Measurements from ENCODE around the gene EEA1. TPM values are rescaled to one million over a fixed set of nuclear protein-coding genes. Genes with fewer than 3 reads are reported as not detected.
"Not testable (repeated sequence)": the region's sequence is repeated elsewhere in the genome, so short reads cannot be mapped to it uniquely, and the experiment has no call there.

Gene EEA1
- total RNA-seq: 17.5 and 18.8 TPM in 2 replicates

DNA sequence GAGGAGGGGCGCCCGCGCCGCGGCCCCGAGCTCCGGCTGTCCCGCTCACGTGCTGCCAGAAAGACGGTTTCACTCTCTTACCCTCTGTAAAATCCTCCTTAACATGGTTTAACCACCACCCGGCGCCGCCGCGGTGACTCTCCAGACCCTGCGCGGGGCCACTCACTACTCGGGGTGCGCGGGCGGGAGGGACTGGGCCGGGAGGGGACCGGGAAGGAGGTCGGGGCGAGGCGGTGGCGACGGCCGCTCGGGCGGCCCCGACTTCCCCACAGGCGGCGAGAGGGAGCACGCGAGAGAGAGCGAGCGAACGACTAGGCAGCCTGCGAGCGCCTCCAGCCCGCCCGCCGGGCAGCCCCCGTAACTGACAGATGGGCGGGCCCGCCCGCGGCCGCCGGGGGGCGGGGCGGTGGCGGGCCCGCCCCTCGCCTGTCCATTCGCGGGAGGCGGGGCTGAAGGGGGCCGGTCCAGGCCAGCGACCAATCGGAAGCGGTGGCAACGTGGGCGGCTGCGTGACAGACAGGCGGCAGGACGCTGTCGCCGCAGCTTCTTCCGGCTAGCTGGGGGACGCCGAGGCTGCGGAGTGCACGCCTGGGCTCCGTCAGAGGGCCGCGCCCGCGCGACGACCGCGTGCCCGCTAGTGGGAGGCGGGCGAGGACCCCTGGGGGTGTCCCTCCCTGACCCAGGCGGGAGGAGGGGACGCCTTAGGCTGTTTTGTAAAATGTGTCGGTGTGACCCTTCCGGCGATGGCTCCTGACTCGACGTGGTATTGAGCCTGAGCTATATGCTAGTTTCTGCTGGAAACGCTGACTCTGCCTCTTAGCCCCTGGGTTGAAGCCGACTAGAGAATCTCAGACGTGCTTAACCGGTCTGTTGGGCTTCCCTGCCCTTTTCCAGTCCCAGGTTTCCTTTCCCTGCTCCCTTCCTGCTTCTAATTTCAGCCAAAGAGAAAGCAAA, at the start of gene EEA1:
EEA1 (minus strand) TSS at position 334 of the 954 bp plus-strand sequence; CDS start at position 105, 229 bp downstream.
- no peaks in the 10 kb centered on the region for H3K9me3 Mint-ChIP-seq
- H3K36me3 Mint-ChIP-seq (ENCODE audit: low read depth): peaks cover 3% of the 10 kb centered on the region
- peaks cover 31% of the 10 kb centered on the region for H3K4me1 Mint-ChIP-seq (ENCODE audit: low read depth)
- peak within 1 kb of the TSS; percentile 89 for H3K4me3 Mint-ChIP-seq
- DNase-seq (ENCODE audit: low spot score): peak; percentile 92
- H3K27me3 Mint-ChIP-seq (ENCODE audit: insufficient read depth): peaks cover 13% of the 10 kb centered on the region
- H3K27ac Mint-ChIP-seq: peak within 1 kb of the TSS; percentile 96
- intact Hi-C loops (cut with micrococcal nuclease): loop anchor here (1.0 to 10.0 kb wide), 15 partner anchors 102 to 1716 kb away; partner anchors contain the start of genes BTG1, CRADD and SOCS2

DNA sequence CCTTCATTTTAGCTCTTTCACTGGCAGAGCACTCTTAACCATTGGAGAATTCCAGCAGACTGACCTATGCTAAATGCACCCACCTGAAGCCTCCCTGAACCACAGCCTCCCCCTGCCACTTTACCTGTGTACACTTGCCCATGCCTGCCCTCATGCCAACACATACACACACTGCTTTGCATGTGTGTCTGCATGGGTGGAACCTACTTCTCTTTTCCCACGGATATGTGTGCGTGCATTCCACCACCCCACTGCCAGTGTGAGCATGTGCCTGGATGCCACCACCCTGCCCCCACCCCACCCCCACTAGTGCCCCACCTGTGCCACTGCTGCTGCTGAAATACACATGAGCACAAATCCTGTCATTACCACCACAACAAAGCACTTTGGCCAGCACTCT, 49.5 kb upstream of the EEA1 start:
- peaks cover 8% of the 10 kb centered on the region for H3K36me3 Mint-ChIP-seq (ENCODE audit: low read depth)
- intact Hi-C loops (cut with micrococcal nuclease): no loop called here
- no peak overlapping the region for H3K27ac Mint-ChIP-seq
- no peak for DNase-seq (ENCODE audit: low spot score)
- H3K4me3 Mint-ChIP-seq: no peak overlapping the region
- H3K9me3 Mint-ChIP-seq: peaks cover 17% of the 10 kb centered on the region
- H3K4me1 Mint-ChIP-seq (ENCODE audit: low read depth): peaks cover 8% of the 10 kb centered on the region
- no peaks in the 10 kb centered on the region for H3K27me3 Mint-ChIP-seq (ENCODE audit: insufficient read depth)

DNA sequence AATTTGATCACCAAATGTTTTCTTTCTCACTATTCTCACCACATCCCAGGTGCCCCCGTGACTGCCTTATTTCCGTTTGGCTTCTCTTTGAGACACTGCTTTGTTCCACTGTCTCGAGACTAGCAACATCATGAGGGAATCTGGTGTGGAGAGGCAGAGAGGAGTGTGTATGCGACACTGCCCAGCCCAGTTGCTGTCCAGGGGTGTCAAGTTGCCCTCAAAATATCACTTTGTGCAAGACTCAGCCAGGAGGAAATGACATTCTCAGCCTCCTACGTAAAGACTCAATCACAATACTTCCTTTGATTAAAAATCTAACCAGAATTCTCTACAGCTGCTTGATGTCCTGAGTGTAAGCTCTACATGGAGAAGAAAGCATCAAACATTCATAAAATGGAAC, 48.2 kb upstream of the EEA1 start:
- H3K4me1 Mint-ChIP-seq (ENCODE audit: low read depth): peaks cover 8% of the 10 kb centered on the region
- no peaks in the 10 kb centered on the region for H3K27me3 Mint-ChIP-seq (ENCODE audit: insufficient read depth)
- peak overlapping the region; percentile 38 for H3K4me3 Mint-ChIP-seq
- peaks cover 8% of the 10 kb centered on the region for H3K36me3 Mint-ChIP-seq (ENCODE audit: low read depth)
- intact Hi-C loops (cut with micrococcal nuclease): no loop called here
- H3K9me3 Mint-ChIP-seq: peaks cover 17% of the 10 kb centered on the region
- H3K27ac Mint-ChIP-seq: no peak overlapping the region
- no peak for DNase-seq (ENCODE audit: low spot score)

DNA sequence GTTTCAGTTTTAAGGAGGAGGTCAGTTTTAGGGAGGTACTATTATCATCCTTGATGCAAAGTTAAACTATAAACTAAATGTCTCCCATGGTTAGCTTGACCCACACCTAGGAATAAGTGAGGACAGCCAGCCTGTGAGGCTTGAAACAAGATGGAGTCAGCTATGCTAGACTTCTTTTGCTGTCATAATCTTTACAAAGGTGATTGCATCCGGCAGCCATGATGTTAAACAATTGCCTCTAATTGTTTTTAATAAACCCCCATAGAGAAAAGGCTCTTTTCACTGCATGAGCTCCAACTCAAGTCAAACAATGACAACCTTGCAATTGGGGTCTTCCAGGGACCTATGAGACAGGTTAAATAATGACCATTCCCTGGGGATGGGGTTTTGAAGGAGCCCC, 45.7 kb upstream of the EEA1 start:
- intact Hi-C loops (cut with micrococcal nuclease): no loop called here
- no peak for DNase-seq (ENCODE audit: low spot score)
- H3K4me1 Mint-ChIP-seq (ENCODE audit: low read depth): peaks cover 8% of the 10 kb centered on the region
- H3K27me3 Mint-ChIP-seq (ENCODE audit: insufficient read depth): no peaks in the 10 kb centered on the region
- no peak overlapping the region for H3K27ac Mint-ChIP-seq
- no peak overlapping the region for H3K4me3 Mint-ChIP-seq
- peaks cover 3% of the 10 kb centered on the region for H3K36me3 Mint-ChIP-seq (ENCODE audit: low read depth)
- H3K9me3 Mint-ChIP-seq: peaks cover 9% of the 10 kb centered on the region

DNA sequence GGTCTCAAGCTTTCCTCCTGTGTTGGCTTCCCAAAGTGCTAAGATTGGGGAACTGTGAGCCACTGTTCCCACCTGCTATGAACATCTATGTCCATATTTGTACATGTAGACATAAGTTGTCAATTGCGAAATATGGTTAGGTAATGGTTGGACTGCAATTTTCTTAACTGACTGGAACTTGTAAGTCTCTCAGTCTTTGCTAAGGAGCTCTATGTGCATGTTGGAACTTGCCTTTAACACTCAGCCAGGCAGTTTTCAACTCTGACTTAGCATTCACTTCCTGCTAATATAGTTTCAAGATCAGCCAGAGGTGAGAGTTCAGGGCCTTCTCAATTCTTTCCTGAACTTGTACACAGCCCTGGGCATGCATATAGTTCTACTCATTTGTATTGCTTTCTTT, 44.5 kb upstream of the EEA1 start:
- DNase-seq (ENCODE audit: low spot score): no peak
- Mint-ChIP-seq H3K4me3 (no peak overlapping the region), H3K27me3 (ENCODE audit: insufficient read depth) (no peaks in the 10 kb centered on the region), H3K36me3 (ENCODE audit: low read depth) (peaks cover 3% of the 10 kb centered on the region), H3K9me3 (peaks cover 9% of the 10 kb centered on the region), H3K4me1 (ENCODE audit: low read depth) (peaks cover 8% of the 10 kb centered on the region), H3K27ac (no peak overlapping the region)
- intact Hi-C loops (cut with micrococcal nuclease): no loop called here

DNA sequence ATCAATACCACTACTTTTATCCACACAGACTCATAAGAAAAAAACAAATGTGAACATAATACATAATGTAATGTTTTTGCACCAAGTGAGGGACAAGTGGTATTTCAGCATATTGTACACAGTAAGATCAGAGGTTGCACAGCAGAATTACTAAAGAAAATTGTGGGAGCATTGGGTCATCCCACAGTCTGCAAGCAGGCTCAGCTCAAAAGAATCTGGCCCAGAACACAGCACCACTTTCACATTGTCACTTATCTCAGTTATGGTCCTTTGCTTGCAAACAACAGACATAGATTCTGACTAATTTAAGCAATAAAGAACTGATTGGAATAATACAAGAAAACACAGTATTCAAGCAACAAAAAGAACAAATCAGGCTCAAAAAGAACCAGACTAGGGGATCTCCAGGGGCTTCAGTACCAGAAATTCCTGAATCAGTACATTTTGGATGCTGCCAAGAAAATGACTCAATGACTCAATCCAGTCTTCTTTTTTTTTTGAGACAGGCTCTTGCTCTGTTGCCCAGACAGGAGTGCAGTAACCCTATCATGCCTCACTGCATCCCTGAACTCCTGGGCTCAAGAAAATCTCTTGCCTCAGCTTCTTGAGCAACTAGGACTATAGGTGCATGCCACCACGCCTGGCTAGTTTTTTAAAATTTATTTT, 42.9 kb upstream of the EEA1 start:
- H3K4me3 Mint-ChIP-seq: no peak overlapping the region
- no peak overlapping the region for H3K27ac Mint-ChIP-seq
- DNase-seq (ENCODE audit: low spot score): no peak
- H3K9me3 Mint-ChIP-seq: peaks cover 9% of the 10 kb centered on the region
- no peaks in the 10 kb centered on the region for H3K27me3 Mint-ChIP-seq (ENCODE audit: insufficient read depth)
- intact Hi-C loops (cut with micrococcal nuclease): no loop called here
- H3K36me3 Mint-ChIP-seq (ENCODE audit: low read depth): peaks cover 3% of the 10 kb centered on the region
- H3K4me1 Mint-ChIP-seq (ENCODE audit: low read depth): peaks cover under 1% of the 10 kb centered on the region

DNA sequence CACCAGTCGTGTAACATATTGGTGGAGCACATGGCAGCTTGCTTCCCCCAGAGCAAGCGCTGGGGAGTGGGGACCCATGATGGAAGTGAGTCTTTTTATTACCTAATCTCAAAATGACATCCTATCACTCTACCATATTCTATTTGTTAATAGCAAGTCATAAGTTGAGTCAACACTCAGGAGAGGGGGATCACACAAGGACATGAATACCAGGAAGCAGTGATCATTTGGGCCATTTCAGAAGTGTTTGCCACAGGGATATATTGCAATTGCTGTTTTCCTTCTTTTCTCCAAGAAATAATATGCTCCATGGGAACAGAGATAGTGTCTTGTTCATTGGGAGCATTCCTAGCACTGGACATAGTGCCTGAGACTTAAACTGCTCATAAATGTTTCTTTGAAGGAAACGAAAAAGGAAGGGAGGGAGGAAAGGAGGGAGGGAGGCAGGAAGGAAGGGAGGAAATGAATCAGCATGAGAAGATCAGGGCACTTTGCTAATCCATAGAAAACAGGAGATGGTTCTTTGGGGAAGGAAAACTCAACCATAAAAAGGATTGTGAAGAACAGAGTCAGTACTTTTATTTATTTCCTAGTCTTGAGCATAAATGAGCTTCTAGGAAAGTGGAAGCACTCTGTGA, 39.2 kb upstream of the EEA1 start:
- intact Hi-C loops (cut with micrococcal nuclease): no loop called here
- H3K4me1 Mint-ChIP-seq (ENCODE audit: low read depth): no peaks in the 10 kb centered on the region
- H3K27ac Mint-ChIP-seq: no peak overlapping the region
- DNase-seq (ENCODE audit: low spot score): no peak
- H3K36me3 Mint-ChIP-seq (ENCODE audit: low read depth): peaks cover 2% of the 10 kb centered on the region
- no peak overlapping the region for H3K4me3 Mint-ChIP-seq
- H3K9me3 Mint-ChIP-seq: no peaks in the 10 kb centered on the region
- H3K27me3 Mint-ChIP-seq (ENCODE audit: insufficient read depth): no peaks in the 10 kb centered on the region

DNA sequence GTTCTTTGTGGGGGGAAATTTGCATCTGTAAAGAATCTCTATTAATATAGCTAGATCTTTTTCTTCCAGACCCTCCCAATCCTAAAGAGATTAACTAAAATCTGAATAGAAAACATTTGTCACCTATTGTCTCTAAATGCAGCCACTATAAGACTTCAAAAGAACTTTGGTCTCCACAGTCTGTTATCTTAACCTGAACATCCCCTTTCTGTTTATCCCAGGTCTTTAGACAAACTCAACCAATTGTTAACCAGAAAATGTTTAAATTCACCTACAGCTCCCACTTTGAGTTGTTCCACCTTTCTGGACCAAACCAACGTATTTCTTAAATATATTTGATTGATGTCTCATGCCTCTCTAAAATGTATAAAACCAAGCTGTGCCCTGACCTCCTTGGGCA, 35.3 kb upstream of the EEA1 start:
- not testable (repeated sequence) for H3K9me3 Mint-ChIP-seq

DNA sequence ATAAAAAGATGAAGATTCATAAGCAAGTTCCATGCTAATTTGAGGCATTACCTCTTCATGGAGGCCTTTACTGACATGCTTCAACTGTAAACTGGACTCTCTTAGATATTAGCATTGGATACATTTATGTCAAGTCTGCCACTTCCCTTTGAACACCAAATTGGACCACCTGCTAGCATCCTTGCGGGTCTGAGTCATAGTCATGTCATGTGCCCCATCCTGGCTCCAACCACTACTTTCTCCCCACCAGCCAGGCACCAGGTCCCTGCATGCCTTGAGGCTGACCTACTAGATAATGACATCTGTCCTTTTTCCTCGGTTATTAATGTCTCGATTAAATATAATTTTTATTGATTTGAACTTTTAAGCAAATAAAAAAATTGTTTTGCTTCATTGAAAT, 32.9 kb upstream of the EEA1 start:
- Mint-ChIP-seq H3K4me1 (ENCODE audit: low read depth) (no peaks in the 10 kb centered on the region), H3K27me3 (ENCODE audit: insufficient read depth) (no peaks in the 10 kb centered on the region), H3K9me3 (peaks cover 3% of the 10 kb centered on the region), H3K36me3 (ENCODE audit: low read depth) (peaks cover 2% of the 10 kb centered on the region), H3K27ac (no peak overlapping the region), H3K4me3 (no peak overlapping the region)
- intact Hi-C loops (cut with micrococcal nuclease): no loop called here
- DNase-seq (ENCODE audit: low spot score): no peak

More for the DNA sequence above, 35.3 kb upstream of the EEA1 start:
- H3K27ac Mint-ChIP-seq; H3K27me3 Mint-ChIP-seq (ENCODE audit: insufficient read depth); DNase-seq (ENCODE audit: low spot score); H3K4me3 Mint-ChIP-seq; intact Hi-C loops (cut with micrococcal nuclease); H3K4me1 Mint-ChIP-seq (ENCODE audit: low read depth); H3K36me3 Mint-ChIP-seq (ENCODE audit: low read depth): not testable (repeated sequence)

DNA sequence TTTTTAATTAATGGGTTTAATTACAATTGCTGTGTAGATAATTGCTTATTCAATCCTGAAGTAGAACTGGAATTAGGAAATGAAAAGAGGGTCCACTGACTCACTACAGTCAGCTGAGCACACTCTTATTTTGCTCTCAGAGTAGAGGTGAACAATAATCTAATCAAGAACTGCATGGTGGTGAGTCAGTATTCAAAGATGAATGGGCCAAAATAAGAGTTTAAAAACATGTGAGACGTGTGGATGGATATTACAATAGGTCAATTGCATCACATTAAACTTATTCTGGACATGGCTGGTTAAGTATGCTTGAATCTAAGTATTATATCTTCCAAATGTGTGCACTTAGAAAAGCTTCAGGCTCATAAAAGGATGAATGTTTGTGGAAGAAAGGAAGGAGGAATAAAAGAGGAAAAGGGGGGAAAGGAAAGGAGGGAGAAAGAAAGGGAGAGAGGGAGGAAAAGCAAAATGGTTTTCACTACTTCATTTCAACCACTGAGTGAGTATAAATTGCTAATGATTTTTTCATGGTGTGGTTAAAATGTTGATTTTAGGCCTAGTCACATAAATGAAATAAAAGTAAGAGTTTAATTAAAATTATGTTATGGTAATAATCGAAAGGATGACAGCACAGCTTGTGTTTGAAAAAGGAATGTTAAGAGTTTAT, 27.0 kb upstream of the EEA1 start:
- DNase-seq (ENCODE audit: low spot score): no peak
- H3K27me3 Mint-ChIP-seq (ENCODE audit: insufficient read depth): no peaks in the 10 kb centered on the region
- intact Hi-C loops (cut with micrococcal nuclease): no loop called here
- no peaks in the 10 kb centered on the region for H3K4me1 Mint-ChIP-seq (ENCODE audit: low read depth)
- H3K36me3 Mint-ChIP-seq (ENCODE audit: low read depth): no peaks in the 10 kb centered on the region
- no peak overlapping the region for H3K27ac Mint-ChIP-seq
- H3K4me3 Mint-ChIP-seq: no peak overlapping the region
- H3K9me3 Mint-ChIP-seq: peaks cover 8% of the 10 kb centered on the region

DNA sequence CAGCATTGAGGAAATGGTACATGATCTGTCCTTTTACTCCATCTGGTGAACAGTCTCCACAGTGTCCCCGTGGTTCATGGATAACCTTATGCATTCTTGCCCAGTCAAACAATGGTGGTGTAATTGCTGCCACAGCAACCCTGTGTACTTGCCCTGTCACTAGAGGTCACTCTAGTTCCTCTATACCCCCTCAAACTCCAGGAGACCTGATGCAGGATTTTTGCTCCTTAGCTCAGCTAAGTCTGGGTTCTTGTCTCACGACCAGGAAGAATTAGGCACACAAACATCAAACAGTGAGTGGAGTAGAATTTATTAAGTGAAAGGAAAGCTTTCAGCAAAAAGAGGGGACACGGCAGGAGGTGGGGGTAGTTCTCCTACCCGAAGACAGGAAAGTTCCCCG, 24.7 kb upstream of the EEA1 start:
- Mint-ChIP-seq H3K36me3 (ENCODE audit: low read depth) (no peaks in the 10 kb centered on the region), H3K9me3 (peaks cover 8% of the 10 kb centered on the region), H3K4me3 (no peak overlapping the region), H3K27ac (no peak overlapping the region), H3K27me3 (ENCODE audit: insufficient read depth) (no peaks in the 10 kb centered on the region), H3K4me1 (ENCODE audit: low read depth) (no peaks in the 10 kb centered on the region)
- intact Hi-C loops (cut with micrococcal nuclease): no loop called here
- no peak for DNase-seq (ENCODE audit: low spot score)

DNA sequence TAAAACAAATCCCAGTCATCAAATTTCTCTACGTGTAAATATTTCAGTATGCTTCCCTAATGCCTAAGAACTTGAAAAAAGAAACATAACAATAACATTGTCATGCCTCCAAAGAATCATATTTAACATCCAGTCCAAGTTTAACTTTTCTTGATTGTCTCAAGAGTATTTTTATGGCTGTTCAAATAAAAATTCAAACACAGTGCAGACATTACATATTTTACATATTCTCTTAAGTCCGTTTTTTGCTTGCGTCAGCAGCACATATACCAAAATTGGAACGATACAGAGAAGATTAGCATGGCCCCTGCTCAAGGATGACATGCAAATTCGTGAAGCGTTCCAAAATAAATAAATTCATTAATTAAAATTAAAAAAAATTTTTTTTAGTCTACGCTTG, 23.3 kb upstream of the EEA1 start:
- Mint-ChIP-seq H3K4me1 (ENCODE audit: low read depth) (no peaks in the 10 kb centered on the region), H3K36me3 (ENCODE audit: low read depth) (no peaks in the 10 kb centered on the region), H3K27ac (no peak overlapping the region), H3K9me3 (peaks cover 5% of the 10 kb centered on the region), H3K27me3 (ENCODE audit: insufficient read depth) (peaks cover 4% of the 10 kb centered on the region), H3K4me3 (no peak overlapping the region)
- intact Hi-C loops (cut with micrococcal nuclease): no loop called here
- no peak for DNase-seq (ENCODE audit: low spot score)
